RWPE2 (cell line): ENCODE data around the gene PRORP.

ENCODE experiments used
- ATAC-seq: fragments of 200-7000 bp; cut with Tn5 transposase; 3 replicates; pipeline ENCODE4 v1.9.1; 2021; ENCODE audit warnings: low read depth
- DNase-seq: peaks from one replicate; pipeline ENCODE4 v3.0.0-alpha.2; 2020; ENCODE audit warnings: low spot score
- H3K27ac ChIP-seq: fragments of 450-650 bp; 2 replicates; pipeline ENCODE4 v1.5.1; 2017; ENCODE audit warnings: mild to moderate bottlenecking; ENCODE audit not compliant: poor library complexity, severe bottlenecking
- H3K27me3 ChIP-seq: fragments of 250-450 bp; sonication (Bioruptor Pico); 2 replicates; pipeline ENCODE4 v1.5.1; 2021; ENCODE audit warnings: mild to moderate bottlenecking, moderate library complexity; ENCODE audit not compliant: insufficient read depth, poor library complexity, severe bottlenecking
- H3K36me3 ChIP-seq: fragments of 250-450 bp; sonication (Bioruptor Pico); 2 replicates; pipeline ENCODE4 v1.5.1; 2020; ENCODE audit warnings: low read depth, mild to moderate bottlenecking, moderate library complexity
- H3K4me1 ChIP-seq: fragments of 250-450 bp; sonication (Bioruptor Pico); 2 replicates; pipeline ENCODE4 v1.5.1; 2021; ENCODE audit warnings: mild to moderate bottlenecking, moderate library complexity; ENCODE audit not compliant: insufficient read depth, poor library complexity, severe bottlenecking
- H3K4me3 ChIP-seq: fragments of 250-450 bp; sonication (Bioruptor Pico); 2 replicates; pipeline ENCODE4 v1.5.1; 2021; ENCODE audit warnings: mild to moderate bottlenecking, moderate library complexity; ENCODE audit not compliant: severe bottlenecking
- H3K9me3 ChIP-seq: fragments of 250-450 bp; sonication (Bioruptor Pico); 2 replicates; pipeline ENCODE4 v1.5.1; 2021; ENCODE audit warnings: mild to moderate bottlenecking, moderate library complexity; ENCODE audit not compliant: severe bottlenecking
- CTCF ChIP-seq: fragments of 450-650 bp; IDR thresholded peaks from one replicate; pipeline ENCODE4 v1.5.1; 2017; ENCODE audit warnings: mild to moderate bottlenecking, moderate library complexity; ENCODE audit not compliant: poor library complexity, severe bottlenecking

The PRORP gene

GRCh38 chr14:35121887-35122695, at the start of gene PRORP, which contains the start of gene PPP2R3C:
Gene PRORP (plus strand): TSS chr14:35122552. CDS start chr14:35123246, 694 bp downstream.
Gene PPP2R3C (minus strand): TSS chr14:35121990. CDS start chr14:35121959, 31 bp downstream.
- DNase-seq, result peak; percentile 100
- Histone ChIP-seq H3K4me3 (peak within 1 kb of the TSS; percentile 62), H3K27ac (peak within 1 kb of the TSS; percentile 88), H3K9me3 (no peaks in the 10 kb centered on the region), H3K4me1 (peaks cover 7% of the 10 kb centered on the region), H3K27me3 (no peaks in the 10 kb centered on the region), H3K36me3 (peaks cover 10% of the 10 kb centered on the region; the same call in 1 of the 2 replicates)
- ATAC-seq, result peak; percentile 91
- TF ChIP-seq CTCF, result no peak

- DNase-seq, result no peak
- peaks cover 54% of the 10 kb centered on the region for H3K36me3 ChIP-seq
- no peak for TF ChIP-seq CTCF
Measured at GRCh38 chr14:35073486-35073885, 48.9 kb upstream of the PRORP start.

GRCh38 chr14:35078082-35078481, 44.3 kb upstream of the PRORP start:
- H3K36me3 ChIP-seq, result peaks cover 67% of the 10 kb centered on the region
- H3K27me3 ChIP-seq, result no peaks in the 10 kb centered on the region
- H3K27ac ChIP-seq, result no peak overlapping the region
- H3K9me3 ChIP-seq, result no peaks in the 10 kb centered on the region
- no peak overlapping the region for H3K4me3 ChIP-seq
- TF ChIP-seq CTCF, result no peak
- no peak for ATAC-seq
- no peaks in the 10 kb centered on the region for H3K4me1 ChIP-seq
- DNase-seq, result no peak

More at GRCh38 chr14:35073486-35073885, 48.9 kb upstream of the PRORP start:
- Histone ChIP-seq H3K27ac (no peak overlapping the region), H3K4me1 (no peaks in the 10 kb centered on the region), H3K27me3 (no peaks in the 10 kb centered on the region), H3K4me3 (no peak overlapping the region), H3K9me3 (no peaks in the 10 kb centered on the region)
- ATAC-seq, result no peak

GRCh38 chr14:35079742-35080141, 42.6 kb upstream of the PRORP start:
- no peak for TF ChIP-seq CTCF
- peaks cover 69% of the 10 kb centered on the region for H3K36me3 ChIP-seq
- no peak for DNase-seq
- no peak for ATAC-seq
- no peak overlapping the region for H3K27ac ChIP-seq
- no peaks in the 10 kb centered on the region for H3K9me3 ChIP-seq
- H3K4me1 ChIP-seq, result no peaks in the 10 kb centered on the region
- no peak overlapping the region for H3K4me3 ChIP-seq
- no peaks in the 10 kb centered on the region for H3K27me3 ChIP-seq
